ENCODE measurements around the gene PODXL.

PODXL gene

GRCh38 chr7:131563918-131564317 is 7.5 kb upstream of the PODXL start:
- no peak for DNase-seq

- DNase-seq = no peak
Observed at GRCh38 chr7:131562941-131563340, 6.5 kb upstream of the PODXL start.

GRCh38 chr7:131560061-131560460 is 3.6 kb upstream of the PODXL start:
- no peak for DNase-seq

GRCh38 chr7:131557652-131558385 is 1.4 kb upstream of the PODXL start:
- DNase-seq = no peak

GRCh38 chr7:131556909-131557651 is 652 bp upstream of the PODXL start:
- no peak for DNase-seq

GRCh38 chr7:131555552-131556052 is 826 bp downstream of the PODXL start:
- DNase-seq = no peak

GRCh38 chr7:131554880-131555516 is 1.4 kb downstream of the PODXL start:
- no peak for DNase-seq

- DNase-seq = no peak
Observed at GRCh38 chr7:131553931-131554330, 2.5 kb downstream of the PODXL start.

GRCh38 chr7:131552053-131552452 is 4.4 kb downstream of the PODXL start:
- DNase-seq = no peak

- DNase-seq = no peak
Observed at GRCh38 chr7:131550846-131551245, 5.6 kb downstream of the PODXL start.

- DNase-seq = no peak
Observed at GRCh38 chr7:131548371-131548770, 8.1 kb downstream of the PODXL start.

GRCh38 chr7:131547589-131547988 is 8.8 kb downstream of the PODXL start:
- DNase-seq = no peak

GRCh38 chr7:131546583-131547141 is 9.8 kb downstream of the PODXL start:
- no peak for DNase-seq

GRCh38 chr7:131546126-131546525 is 10.3 kb downstream of the PODXL start:
- no peak for DNase-seq

- DNase-seq = no peak
Observed at GRCh38 chr7:131544449-131545301, 11.8 kb downstream of the PODXL start.

GRCh38 chr7:131544021-131544420 is 12.4 kb downstream of the PODXL start:
- DNase-seq = no peak

GRCh38 chr7:131543298-131543697 is 13.1 kb downstream of the PODXL start:
- DNase-seq = no peak

GRCh38 chr7:131540491-131541162 is 15.8 kb downstream of the PODXL start:
- DNase-seq = no peak

- DNase-seq = no peak
Observed at GRCh38 chr7:131538813-131539179, 17.6 kb downstream of the PODXL start.

- DNase-seq = peak; percentile 13
Observed at GRCh38 chr7:131538071-131538812, 18.2 kb downstream of the PODXL start.

GRCh38 chr7:131537571-131537978 is 18.9 kb downstream of the PODXL start:
- no peak for DNase-seq
